ENCODE results near the gene A1BG. TPM values are rescaled to one million over a fixed set of nuclear protein-coding genes. Genes with fewer than 3 reads are reported as not detected.

A1BG gene, protein sequence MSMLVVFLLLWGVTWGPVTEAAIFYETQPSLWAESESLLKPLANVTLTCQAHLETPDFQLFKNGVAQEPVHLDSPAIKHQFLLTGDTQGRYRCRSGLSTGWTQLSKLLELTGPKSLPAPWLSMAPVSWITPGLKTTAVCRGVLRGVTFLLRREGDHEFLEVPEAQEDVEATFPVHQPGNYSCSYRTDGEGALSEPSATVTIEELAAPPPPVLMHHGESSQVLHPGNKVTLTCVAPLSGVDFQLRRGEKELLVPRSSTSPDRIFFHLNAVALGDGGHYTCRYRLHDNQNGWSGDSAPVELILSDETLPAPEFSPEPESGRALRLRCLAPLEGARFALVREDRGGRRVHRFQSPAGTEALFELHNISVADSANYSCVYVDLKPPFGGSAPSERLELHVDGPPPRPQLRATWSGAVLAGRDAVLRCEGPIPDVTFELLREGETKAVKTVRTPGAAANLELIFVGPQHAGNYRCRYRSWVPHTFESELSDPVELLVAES
- 10 to 100 TPM; 14.4 to 33.4 (median 32.4) TPM for polyA plus RNA-seq

DNA sequence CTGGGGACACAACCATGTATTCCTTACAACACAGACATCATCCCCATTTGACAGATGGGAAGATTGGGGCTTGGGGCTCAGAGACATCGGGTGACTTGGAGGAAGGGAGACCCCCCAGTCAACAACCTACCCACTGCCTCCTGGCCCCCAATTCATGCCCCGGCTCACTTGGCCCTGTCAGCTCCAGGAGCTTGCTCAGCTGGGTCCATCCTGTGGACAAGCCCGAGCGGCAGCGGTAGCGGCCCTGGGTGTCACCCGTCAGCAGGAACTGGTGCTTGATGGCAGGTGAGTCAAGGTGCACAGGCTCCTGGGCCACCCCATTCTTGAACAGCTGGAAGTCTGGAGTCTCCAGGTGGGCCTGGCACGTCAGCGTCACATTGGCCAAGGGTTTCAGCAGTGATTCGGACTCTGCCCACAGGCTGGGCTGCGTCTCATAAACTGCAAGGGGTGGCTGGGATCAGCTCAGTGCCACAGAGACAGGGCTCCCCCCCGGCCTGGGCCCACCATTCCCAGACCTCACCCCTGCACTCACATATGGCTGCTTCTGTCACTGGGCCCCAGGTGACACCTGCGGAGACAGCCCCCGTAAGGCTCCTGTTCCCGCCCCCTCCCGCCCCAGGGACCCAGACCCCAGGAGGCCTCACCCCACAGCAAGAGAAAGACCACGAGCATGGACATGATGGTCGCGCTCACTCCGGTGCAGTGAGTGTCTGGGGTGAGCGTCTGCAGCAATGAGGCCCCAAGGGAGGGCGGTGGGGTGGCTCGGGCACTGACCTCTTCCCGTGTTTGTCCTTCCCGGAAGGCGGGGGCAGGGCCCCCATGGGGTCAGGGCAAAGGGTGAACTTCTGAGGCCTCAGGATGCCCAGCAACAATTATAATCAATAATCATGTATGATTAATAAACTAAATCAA is at the start of gene A1BG:
Gene A1BG, minus strand, starts transcription at position 733 of the 912 bp plus-strand sequence. Its CDS starts 55 bp downstream, at position 678.
- DNase-seq = no peak
- Mint-ChIP-seq H3K9me3 (no peaks in the 10 kb centered on the region), H3K27me3 (ENCODE audit: low read depth in 3 of 3) (peaks cover 2 to 7% (median 4%) of the 10 kb centered on the region in 3 donors), H3K27ac (no peak within 1 kb of the TSS), H3K4me3 (peak within 1 kb of the TSS in 1 of 5 donors; percentile 44), H3K36me3 (peaks cover 0 to 5% (median 3%) of the 10 kb centered on the region in 3 donors), H3K4me1 (peaks cover 8 to 10% of the 10 kb centered on the region in 2 donors)

DNA sequence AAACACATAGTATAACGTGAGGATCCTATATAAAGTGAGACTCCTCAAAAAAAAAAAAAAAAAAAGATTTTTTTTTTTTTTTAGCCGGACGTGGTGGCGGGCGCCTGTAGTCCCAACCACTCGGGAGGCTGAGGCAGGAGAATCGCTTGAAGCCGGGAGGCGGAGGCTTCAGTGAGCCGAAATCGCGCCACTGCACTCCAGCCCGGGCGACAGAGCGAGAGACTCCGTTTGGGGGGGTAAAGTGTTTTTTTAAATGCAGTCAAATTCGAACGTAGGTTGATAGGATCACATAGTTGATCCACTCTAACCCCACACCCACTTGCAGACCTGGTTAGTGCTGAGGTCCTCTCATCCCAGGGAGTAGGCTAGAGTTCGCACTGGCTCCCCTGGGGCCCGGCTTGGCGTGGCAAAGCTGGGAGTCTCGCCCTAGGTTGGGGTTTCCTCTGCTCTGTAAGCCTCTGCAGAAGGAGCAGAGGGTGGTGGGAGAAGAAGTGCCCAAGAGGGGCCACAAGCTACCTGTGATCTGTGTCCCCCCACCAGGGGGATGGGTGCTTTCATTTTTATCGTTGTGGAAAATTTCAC is 48.6 kb upstream of the A1BG start:
- H3K27me3 Mint-ChIP-seq (ENCODE audit: low read depth in 3 of 3) = peaks cover 10 to 11% (median 11%) of the 10 kb centered on the region in 3 donors
- peak overlapping the region in 3 of 5 donors; percentile 86 to 92 (median 87) for H3K4me3 Mint-ChIP-seq
- no peaks in the 10 kb centered on the region for H3K36me3 Mint-ChIP-seq
- DNase-seq = peak in 1 of 3 donors; percentile 22
- peak overlapping the region in 4 of 6 donors; percentile 90 to 96 (median 95) for H3K27ac Mint-ChIP-seq
- H3K9me3 Mint-ChIP-seq = no peaks in the 10 kb centered on the region
- peaks cover 14 to 18% of the 10 kb centered on the region in 2 donors for H3K4me1 Mint-ChIP-seq

DNA sequence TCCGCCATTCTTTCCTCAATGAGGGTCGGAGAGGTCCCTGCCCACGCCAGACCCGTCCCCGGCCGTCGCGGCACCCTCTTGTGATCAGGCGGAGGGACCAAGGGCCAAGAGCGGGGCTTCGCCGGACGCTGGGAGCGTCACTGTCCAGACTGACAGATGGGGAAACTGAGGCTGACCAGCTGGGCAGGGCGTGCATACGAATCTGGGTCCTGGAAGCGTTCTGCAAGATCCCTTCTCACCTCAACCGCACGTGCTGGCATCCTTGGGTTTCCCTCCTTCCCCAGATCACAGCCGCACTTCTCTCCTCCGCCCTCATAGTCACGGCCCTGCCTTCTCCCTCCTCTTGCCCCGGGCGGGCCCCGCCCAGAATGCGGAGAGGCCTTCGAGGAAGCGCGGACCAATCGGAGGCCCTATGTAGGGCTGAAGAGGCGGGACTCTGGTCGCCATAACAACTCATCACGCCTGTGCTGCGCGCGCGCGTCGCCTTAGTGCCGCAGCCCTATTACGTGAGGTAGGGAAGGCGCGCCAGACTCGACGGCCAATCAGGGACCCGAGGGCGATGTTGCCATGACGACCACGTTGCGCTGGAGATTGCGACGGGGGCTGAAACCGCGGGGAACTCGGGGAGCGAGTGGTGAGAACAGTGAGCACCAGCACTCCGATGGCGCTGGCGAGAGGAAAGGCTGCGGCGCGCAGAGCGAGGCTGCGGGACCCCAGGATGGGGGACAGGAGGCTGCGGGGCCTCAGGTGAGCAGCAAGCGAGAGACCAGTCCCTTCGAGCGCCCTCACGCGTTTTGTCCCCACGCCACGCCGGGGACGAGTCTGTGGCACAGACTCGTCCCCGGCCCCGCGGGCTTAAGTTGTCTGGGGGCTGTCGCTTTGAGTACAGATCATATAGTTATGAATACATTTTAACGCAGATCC is 47.9 kb upstream of the A1BG start:
- no peaks in the 10 kb centered on the region for H3K36me3 Mint-ChIP-seq
- H3K27ac Mint-ChIP-seq = peak overlapping the region; percentile 85 to 96 (median 94)
- DNase-seq = peak; percentile 98 to 99 (median 99)
- peaks cover 10 to 12% (median 12%) of the 10 kb centered on the region in 3 donors for H3K27me3 Mint-ChIP-seq (ENCODE audit: low read depth in 3 of 3)
- H3K4me3 Mint-ChIP-seq = peak overlapping the region; percentile 86 to 93 (median 89)
- peaks cover 10 to 15% of the 10 kb centered on the region in 2 donors for H3K4me1 Mint-ChIP-seq
- no peaks in the 10 kb centered on the region for H3K9me3 Mint-ChIP-seq

DNA sequence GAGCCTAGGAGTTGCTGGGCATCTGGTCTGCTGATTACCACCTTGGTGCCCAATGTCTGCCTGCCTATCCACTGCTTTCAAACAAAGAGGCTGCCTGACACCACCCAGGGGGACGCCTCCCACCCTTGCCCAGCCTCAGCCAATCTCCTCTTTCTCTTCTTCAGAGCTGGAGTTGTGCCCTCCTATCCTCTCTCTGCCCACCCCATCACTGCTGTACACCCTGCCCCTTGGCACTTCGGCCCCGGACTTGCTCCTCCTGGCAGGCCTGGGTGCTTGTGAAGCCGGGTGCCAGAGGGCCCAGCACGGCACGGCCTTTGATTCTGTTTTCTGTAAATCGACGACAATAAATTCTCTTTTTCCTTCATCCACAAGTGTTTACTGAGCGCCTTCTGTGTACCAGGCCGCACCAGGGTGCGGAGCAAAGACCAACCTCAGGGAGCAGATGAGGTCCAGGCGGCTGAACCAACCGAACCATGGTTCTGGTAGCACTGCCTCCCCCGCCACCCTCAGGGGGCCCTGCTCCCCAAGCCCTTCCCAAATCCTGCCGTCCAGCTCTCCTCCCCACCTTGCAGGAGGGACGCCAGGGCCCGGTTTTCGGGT is 47.1 kb upstream of the A1BG start:
- no peaks in the 10 kb centered on the region for H3K9me3 Mint-ChIP-seq
- H3K4me1 Mint-ChIP-seq = peaks cover 10 to 15% of the 10 kb centered on the region in 2 donors
- peaks cover 0 to 4% (median 0%) of the 10 kb centered on the region in 3 donors for H3K36me3 Mint-ChIP-seq
- no peak for DNase-seq
- peak overlapping the region; percentile 42 to 93 (median 89) for H3K4me3 Mint-ChIP-seq
- peak overlapping the region in 4 of 6 donors; percentile 90 to 96 (median 94) for H3K27ac Mint-ChIP-seq
- peaks cover 10 to 12% (median 12%) of the 10 kb centered on the region in 3 donors for H3K27me3 Mint-ChIP-seq (ENCODE audit: low read depth in 3 of 3)

DNA sequence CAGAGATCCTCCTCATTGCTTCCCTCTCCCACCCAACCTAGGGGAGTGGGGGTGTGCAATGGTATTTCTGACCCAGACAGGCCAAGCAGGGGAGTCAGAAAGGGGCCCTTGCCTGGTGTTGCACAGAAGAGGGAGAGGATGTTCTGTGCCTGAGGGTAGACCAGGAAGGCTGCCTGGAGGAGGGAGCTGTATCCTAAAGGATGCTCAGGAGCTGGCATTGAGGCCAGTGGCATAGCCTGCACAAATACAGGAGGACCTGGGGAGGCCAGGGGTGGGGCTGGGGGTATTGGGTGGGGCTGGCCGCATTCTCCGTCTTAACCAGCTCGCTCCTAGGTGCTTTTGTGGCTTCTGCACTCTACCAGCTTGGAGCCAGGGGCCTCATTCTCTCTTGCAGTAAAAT is 46.6 kb upstream of the A1BG start:
- peak overlapping the region in 4 of 5 donors; percentile 25 to 63 (median 44) for H3K4me3 Mint-ChIP-seq
- peak overlapping the region in 2 of 6 donors; percentile 2 to 45 for H3K27ac Mint-ChIP-seq
- peaks cover 0 to 5% (median under 1%) of the 10 kb centered on the region in 3 donors for H3K36me3 Mint-ChIP-seq
- no peak for DNase-seq
- H3K4me1 Mint-ChIP-seq = peaks cover 10 to 15% of the 10 kb centered on the region in 2 donors
- H3K9me3 Mint-ChIP-seq = no peaks in the 10 kb centered on the region
- peaks cover 10 to 13% (median 12%) of the 10 kb centered on the region in 3 donors for H3K27me3 Mint-ChIP-seq (ENCODE audit: low read depth in 3 of 3)

DNA sequence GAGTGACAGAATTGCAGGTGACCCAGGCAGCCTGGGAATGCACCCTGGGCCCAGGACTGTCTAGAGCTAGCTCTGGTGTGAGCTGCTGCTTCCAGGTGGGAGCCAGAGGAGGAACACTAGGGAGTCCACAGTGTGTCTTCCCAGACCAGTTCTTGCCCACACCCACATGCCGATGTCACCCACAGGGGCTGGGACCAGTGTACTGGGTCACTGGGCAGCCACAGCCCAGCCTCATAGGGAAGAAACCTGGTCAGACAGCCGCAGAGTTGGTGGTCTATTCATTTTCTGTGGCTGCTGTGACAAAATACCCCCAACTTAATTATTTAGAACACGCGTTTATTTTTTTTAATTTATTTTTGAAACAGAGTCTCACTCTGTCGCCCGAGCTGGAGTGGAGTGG is 45.3 kb upstream of the A1BG start:
- no peak overlapping the region for H3K4me3 Mint-ChIP-seq
- no peak for DNase-seq

DNA sequence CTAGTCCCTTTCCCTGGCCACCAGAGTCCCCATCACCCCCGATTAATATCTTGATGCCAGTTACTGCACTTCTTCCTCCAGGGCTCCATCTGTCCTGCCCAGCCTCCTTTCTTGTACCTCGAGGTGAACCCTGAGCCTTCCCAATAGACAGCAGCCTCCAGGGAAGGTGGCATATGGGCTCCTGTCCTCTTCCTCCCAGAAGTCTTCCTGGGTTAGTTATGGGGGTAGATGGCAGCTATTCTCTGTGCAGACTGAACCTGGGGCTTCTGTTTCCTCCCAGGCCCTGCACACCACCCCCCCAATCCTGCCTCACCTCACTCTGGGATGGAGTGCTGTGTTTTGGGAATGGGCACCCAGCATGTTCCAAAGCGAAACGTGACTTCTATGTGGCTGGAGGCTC is 44.8 kb upstream of the A1BG start:
- H3K4me1 Mint-ChIP-seq = peaks cover 10 to 17% of the 10 kb centered on the region in 2 donors
- no peak overlapping the region for H3K27ac Mint-ChIP-seq
- peaks cover 10 to 15% (median 14%) of the 10 kb centered on the region in 3 donors for H3K27me3 Mint-ChIP-seq (ENCODE audit: low read depth in 3 of 3)
- no peak for DNase-seq
- H3K9me3 Mint-ChIP-seq = no peaks in the 10 kb centered on the region
- no peak overlapping the region for H3K4me3 Mint-ChIP-seq
- H3K36me3 Mint-ChIP-seq = peaks cover 10 to 20% (median 15%) of the 10 kb centered on the region in 3 donors

More for the DNA sequence above, 45.3 kb upstream of the A1BG start:
- H3K36me3 Mint-ChIP-seq = peaks cover 8 to 17% (median 13%) of the 10 kb centered on the region in 3 donors
- peaks cover 10 to 17% of the 10 kb centered on the region in 2 donors for H3K4me1 Mint-ChIP-seq
- H3K27ac Mint-ChIP-seq = no peak overlapping the region
- H3K9me3 Mint-ChIP-seq = no peaks in the 10 kb centered on the region
- H3K27me3 Mint-ChIP-seq (ENCODE audit: low read depth in 3 of 3) = peaks cover 10 to 15% (median 14%) of the 10 kb centered on the region in 3 donors

DNA sequence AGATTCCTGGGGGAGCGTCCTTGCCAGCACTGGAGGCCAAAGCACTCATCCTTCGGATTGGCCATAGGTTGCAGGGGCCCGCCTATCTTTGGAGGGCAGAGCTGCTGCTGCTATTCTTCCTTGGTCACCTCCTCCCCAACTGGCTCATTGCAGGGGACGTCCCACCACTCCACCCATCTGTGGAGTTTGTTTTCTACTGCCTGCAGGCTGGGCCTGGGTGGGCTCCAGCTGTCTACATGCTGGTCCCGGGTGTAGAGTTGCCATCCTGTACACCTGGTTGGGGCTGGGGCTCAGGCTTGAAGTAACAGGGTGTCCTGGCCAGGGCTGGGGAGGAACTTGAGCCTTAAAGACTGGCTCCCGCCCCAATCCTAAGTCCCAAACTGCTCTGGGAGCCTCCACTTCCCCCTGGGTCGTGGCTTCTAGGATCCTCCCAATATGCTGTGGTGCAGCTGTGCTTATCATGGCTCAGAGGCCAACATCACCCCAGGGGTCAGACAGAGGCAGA is 44.3 kb upstream of the A1BG start:
- Mint-ChIP-seq H3K4me3 (no peak overlapping the region), H3K36me3 (peaks cover 10 to 24% (median 15%) of the 10 kb centered on the region in 3 donors), H3K27ac (no peak overlapping the region), H3K4me1 (peaks cover 10 to 17% of the 10 kb centered on the region in 2 donors), H3K9me3 (no peaks in the 10 kb centered on the region), H3K27me3 (ENCODE audit: low read depth in 3 of 3) (peaks cover 12 to 15% (median 14%) of the 10 kb centered on the region in 3 donors)
- DNase-seq = no peak

DNA sequence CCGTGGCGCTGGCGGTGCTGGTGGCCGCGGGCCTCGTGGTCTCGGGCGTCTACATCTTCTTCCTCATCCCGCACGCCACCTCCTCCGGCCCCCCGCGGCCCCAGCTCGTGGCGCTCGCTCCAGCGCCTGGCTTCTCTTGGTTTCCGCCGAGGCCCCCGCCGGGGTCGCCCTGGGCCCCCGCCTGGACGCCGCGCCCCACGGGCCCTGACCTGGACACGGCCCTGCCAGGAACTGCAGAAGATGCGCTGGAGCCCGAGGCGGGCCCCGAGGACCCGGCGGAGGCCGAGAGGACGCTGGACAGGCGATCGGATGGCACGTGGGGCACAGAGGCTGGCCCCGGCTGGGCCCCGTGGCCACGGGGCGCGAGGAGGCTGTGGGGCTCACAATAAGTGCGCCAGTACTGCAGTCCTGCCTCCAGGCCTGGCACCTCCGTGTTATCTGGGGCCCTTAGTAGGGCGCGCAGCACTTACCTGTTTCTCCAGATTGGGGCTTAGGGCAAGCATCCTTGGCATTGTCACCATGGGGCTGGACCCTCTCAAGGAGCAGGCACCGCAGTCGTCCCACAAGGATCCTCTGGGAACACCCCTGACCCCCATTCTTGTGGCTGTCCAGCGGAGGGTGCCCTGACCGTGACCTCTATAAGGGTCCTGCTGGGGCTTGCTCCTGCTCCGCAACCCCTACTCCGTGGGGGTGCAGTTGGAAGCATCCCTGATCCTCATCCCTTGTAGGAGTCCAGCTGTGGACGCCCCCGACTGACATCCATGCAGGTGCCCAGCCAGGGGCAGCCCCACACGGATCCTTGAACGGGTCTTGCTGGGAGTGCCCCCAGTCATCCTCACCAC is 43.6 kb upstream of the A1BG start:
- no peak for DNase-seq
- Mint-ChIP-seq H3K4me1 (peaks cover 10 to 16% of the 10 kb centered on the region in 2 donors), H3K9me3 (no peaks in the 10 kb centered on the region), H3K4me3 (peak overlapping the region in 1 of 5 donors; percentile 5), H3K27ac (no peak overlapping the region), H3K27me3 (ENCODE audit: low read depth in 3 of 3) (peaks cover 12 to 15% (median 14%) of the 10 kb centered on the region in 3 donors), H3K36me3 (peaks cover 10 to 24% (median 15%) of the 10 kb centered on the region in 3 donors)

DNA sequence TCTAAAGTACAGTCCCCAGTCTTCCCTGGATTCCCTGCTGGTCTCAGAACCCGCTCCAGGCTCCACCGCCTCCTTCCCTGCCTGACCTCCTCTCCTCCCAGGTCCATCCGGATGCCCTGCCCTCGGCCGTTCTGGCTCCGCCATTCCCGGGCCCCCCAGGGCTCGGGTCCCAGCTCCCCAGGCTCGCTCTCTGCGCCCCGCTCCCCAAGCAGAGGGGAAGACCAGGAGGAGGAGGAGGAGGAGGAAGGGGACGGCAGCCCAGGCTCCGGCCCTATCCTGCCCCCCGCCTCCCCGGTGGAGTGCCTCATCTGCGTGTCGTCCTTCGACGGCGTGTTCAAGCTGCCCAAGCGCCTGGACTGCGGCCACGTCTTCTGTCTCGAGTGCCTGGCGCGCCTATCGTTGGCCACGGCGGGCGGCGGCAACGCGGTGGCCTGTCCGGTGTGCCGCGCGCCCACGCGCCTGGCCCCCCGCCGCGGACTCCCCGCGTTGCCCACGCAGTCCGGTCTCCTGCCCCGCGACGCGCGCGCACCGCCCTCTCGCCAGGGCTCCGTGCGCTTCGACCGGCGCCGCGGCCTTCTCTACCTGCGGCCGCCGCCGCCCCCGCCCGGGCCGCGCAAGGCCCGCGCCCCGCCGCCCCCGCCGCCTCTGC is 42.8 kb upstream of the A1BG start:
- peaks cover 10 to 24% (median 15%) of the 10 kb centered on the region in 3 donors for H3K36me3 Mint-ChIP-seq
- peaks cover 8 to 11% (median 11%) of the 10 kb centered on the region in 3 donors for H3K27me3 Mint-ChIP-seq (ENCODE audit: low read depth in 3 of 3)
- no peak overlapping the region for H3K27ac Mint-ChIP-seq
- H3K4me1 Mint-ChIP-seq = peaks cover 4 to 12% of the 10 kb centered on the region in 2 donors
- H3K9me3 Mint-ChIP-seq = no peaks in the 10 kb centered on the region
- H3K4me3 Mint-ChIP-seq = no peak overlapping the region
- no peak for DNase-seq

Data from immature natural killer cell (primary cell).